Transverse colon (tissue), 4 donors: Measurements from ENCODE around the gene CTRL. TPM values are rescaled to one million over a fixed set of nuclear protein-coding genes. Genes with fewer than 3 reads are reported as not detected.

ENCODE experiments used
- DNase-seq: peaks from one replicate; pipeline ENCODE4 v3.0.0-alpha.2; 2019
- H3K27ac ChIP-seq, 4 donors: fragments of 200-600 bp; sonication (generic); 2 replicates each; pipeline ENCODE4 v1.5.1; 2016 to 2018; ENCODE audit warnings: inconsistent platforms in 4 of 4
- H3K27me3 ChIP-seq: fragments of 200-600 bp; sonication (generic); 2 replicates; pipeline ENCODE4 v1.5.1; 2017; ENCODE audit warnings: inconsistent platforms
- H3K36me3 ChIP-seq, 4 donors: fragments of 200-600 bp; sonication (generic); 2 replicates each; pipeline ENCODE4 v1.5.1; 2017 to 2019; ENCODE audit warnings: inconsistent platforms in 4 of 4
- H3K4me1 ChIP-seq, 4 donors: fragments of 200-600 bp; sonication (generic); 2 replicates each; pipeline ENCODE4 v1.5.1; 2017 to 2020; ENCODE audit warnings: inconsistent platforms in 4 of 4
- H3K4me3 ChIP-seq, 4 donors: fragments of 200-600 bp; sonication (generic); 1 replicate in 1 of 4; 2 replicates in 3 of 4; pipeline versions ENCODE4 v1.5.1 to v1.6.1; 2017 to 2019; ENCODE audit warnings: inconsistent platforms in 4 of 4
- H3K9me3 ChIP-seq, 2 donors: fragments of 200-600 bp; sonication (generic); 2 replicates each; pipeline ENCODE4 v1.5.1; 2017 to 2019; ENCODE audit warnings: inconsistent platforms in 2 of 2
- EP300 ChIP-seq: sonication (generic); formaldehyde crosslinking; IDR thresholded peaks from one replicate; pipeline ENCODE4 v1.6.1; 2017; ENCODE audit warnings: antibody characterized with exemption, low read depth
- POLR2A ChIP-seq: fragments of 450-650 bp; IDR thresholded peaks from one replicate; pipeline ENCODE4 v1.6.1; 2016; ENCODE audit warnings: antibody characterized with exemption, mild to moderate bottlenecking, moderate library complexity
- POLR2AphosphoS5 ChIP-seq, 3 donors: sonication (generic); formaldehyde crosslinking; IDR thresholded peaks; one replicate each; pipeline ENCODE4 v1.6.1; 2016; ENCODE audit warnings: antibody characterized with exemption in 3 of 3
- WGBS, 2 donors: methylation state at CpG; one replicate each; pipeline ENCODE4 v1.1.5; 2018; ENCODE audit warnings: low coverage in 1 of 2; 5-methylcytosine and 5-hydroxymethylcytosine counted together
- in situ Hi-C, 4 donors: fragments of 200-750 bp; cut with MboI; loops; one replicate each; pipeline versions ENCODE4 v1.15.0 to v1.15.1; 2017; ENCODE audit warnings: low sequenced_read_pairs in 3 of 4, low pct_ligation_motif_present in 1 of 4, low pct_unique_long_range_greater_than_20kb in 1 of 4
- intact Hi-C: fragments of 100-400 bp; cut with DNase I; formaldehyde crosslinking; loops from one replicate; pipeline ENCODE4 v1.15.1; 2023; ENCODE audit warnings: low total_unique reads
- total RNA-seq, 4 donors: library from RNA; depleted of rRNA; stranded (reverse); fragments of >200 nt; gene quantifications; one replicate each; pipeline ENCODE4 v1.1.0, GENCODE V29; 2016
- TF ChIP-seq, protein P1 (sequence below), 5 experiments: fragments of 200-600 bp in 3 of 5; fragments of 450-650 bp in 2 of 5; sonication (generic) in 3 of 5; IDR thresholded peaks; 1 replicate in 2 of 5; 2 replicates in 3 of 5; pipeline ENCODE4 v1.5.1; 2016 to 2017; ENCODE audit warnings: antibody characterized with exemption in 5 of 5, inconsistent platforms in 3 of 5, mild to moderate bottlenecking in 2 of 5, moderate library complexity in 1 of 5

The CTRL gene
- total RNA-seq, 4 donors from 2014 or later = 1.6 to 2.1 (median 1.6) TPM; not detected in 1

DNA sequence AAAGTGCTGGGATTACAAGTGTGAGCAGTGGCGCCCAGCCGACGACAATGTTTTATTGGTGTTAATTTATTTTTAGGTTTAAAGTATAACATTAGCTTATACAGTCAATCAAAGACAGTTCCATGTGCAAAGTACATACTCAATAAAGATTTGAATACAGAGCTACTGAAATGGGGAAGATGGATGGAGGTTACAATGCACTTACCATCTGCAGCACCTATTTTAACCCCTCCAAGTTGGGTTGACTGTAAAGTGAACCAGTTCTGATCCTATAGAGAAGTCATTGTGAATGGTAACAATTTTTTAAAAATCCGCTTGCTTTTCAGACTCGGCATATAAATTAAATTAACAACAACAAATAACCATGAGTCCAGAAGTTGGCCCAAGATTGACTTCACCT lies 39.3 kb downstream of the CTRL start:
- Histone ChIP-seq H3K27me3 (no peaks in the 10 kb centered on the region), H3K36me3 (no peaks in the 10 kb centered on the region), H3K4me1 (peaks cover 8 to 43% (median 32%) of the 10 kb centered on the region in 4 donors), H3K9me3 (no peaks in the 10 kb centered on the region), H3K4me3 (peak overlapping the region in 3 of 4 donors; percentile 82 to 98 (median 96)), H3K27ac (peak overlapping the region; percentile 94 to 99 (median 98))
- no peak for DNase-seq
- in situ Hi-C loops = no loop called here
- intact Hi-C loops = no loop called here
- no peak for TF ChIP-seq EP300
- TF ChIP-seq, protein P1, sequence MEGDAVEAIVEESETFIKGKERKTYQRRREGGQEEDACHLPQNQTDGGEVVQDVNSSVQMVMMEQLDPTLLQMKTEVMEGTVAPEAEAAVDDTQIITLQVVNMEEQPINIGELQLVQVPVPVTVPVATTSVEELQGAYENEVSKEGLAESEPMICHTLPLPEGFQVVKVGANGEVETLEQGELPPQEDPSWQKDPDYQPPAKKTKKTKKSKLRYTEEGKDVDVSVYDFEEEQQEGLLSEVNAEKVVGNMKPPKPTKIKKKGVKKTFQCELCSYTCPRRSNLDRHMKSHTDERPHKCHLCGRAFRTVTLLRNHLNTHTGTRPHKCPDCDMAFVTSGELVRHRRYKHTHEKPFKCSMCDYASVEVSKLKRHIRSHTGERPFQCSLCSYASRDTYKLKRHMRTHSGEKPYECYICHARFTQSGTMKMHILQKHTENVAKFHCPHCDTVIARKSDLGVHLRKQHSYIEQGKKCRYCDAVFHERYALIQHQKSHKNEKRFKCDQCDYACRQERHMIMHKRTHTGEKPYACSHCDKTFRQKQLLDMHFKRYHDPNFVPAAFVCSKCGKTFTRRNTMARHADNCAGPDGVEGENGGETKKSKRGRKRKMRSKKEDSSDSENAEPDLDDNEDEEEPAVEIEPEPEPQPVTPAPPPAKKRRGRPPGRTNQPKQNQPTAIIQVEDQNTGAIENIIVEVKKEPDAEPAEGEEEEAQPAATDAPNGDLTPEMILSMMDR (IDR thresholded peaks at IDR 0.05) = no peak
- no peak for TF ChIP-seq POLR2A
- TF ChIP-seq POLR2AphosphoS5 (IDR thresholded peaks at IDR 0.05) = no peak
- WGBS, 2 donors = 35 to 47% methylated on average over 5 of the region's 5 CpGs

DNA sequence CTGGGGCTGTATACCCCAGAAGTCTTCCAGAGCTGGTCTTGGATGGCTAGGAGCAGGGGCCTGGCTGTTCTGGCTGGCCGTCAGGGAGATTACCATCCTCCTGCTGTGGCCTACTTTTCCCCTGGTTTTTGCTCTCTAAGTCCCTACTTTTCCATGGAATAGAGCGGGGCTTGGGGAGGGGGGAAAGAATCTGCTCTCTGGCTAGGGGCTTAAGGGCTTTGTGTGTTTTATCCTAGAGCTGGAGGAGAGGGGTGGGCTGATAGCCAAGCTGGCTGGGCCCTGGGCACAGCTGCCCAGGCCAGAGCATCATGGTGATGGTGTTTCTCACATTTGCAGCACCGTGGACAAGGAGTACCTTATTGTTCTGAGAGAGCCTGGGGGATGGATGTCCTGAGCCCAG lies 43.3 kb downstream of the CTRL start:
- Histone ChIP-seq H3K27ac (no peak overlapping the region), H3K36me3 (peaks cover 0 to 2% (median 0%) of the 10 kb centered on the region in 4 donors), H3K4me1 (peaks cover 0 to 21% (median 10%) of the 10 kb centered on the region in 4 donors), H3K9me3 (no peaks in the 10 kb centered on the region), H3K27me3 (no peaks in the 10 kb centered on the region), H3K4me3 (no peak overlapping the region)
- no peak for DNase-seq
- in situ Hi-C loops (no loop called here), intact Hi-C loops (no loop called here)
- TF ChIP-seq POLR2AphosphoS5 (IDR thresholded peaks at IDR 0.05) = no peak
- 60 to 88% methylated on average over 1 to 3 of the region's 3 CpGs for WGBS, 2 donors

DNA sequence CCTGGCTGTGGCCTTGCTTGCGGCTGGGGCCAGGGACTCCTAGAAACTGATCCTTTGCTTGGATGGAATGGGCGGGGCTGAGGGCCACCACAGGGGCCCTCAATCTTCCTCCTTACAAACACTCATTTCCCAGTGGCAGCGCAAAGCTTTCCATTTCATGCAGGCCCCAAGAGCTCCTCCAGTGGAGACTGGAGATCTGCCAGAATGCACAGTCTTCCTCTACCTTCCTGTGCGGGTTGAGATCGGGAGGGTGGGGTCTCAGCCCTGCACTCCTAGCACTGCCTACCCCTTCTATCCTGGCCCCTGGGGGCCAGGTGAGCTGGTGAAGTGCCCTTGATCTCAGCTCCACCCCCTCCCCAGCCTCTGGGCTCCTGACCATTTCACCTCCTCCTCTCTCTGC lies 45.3 kb downstream of the CTRL start:
- Histone ChIP-seq H3K27ac (no peak overlapping the region), H3K9me3 (no peaks in the 10 kb centered on the region)
- WGBS, 2 donors = 96% methylated on average over 5 of the region's 5 CpGs; no CpG with 5 or more reads in 1 of the 2 donors

DNA sequence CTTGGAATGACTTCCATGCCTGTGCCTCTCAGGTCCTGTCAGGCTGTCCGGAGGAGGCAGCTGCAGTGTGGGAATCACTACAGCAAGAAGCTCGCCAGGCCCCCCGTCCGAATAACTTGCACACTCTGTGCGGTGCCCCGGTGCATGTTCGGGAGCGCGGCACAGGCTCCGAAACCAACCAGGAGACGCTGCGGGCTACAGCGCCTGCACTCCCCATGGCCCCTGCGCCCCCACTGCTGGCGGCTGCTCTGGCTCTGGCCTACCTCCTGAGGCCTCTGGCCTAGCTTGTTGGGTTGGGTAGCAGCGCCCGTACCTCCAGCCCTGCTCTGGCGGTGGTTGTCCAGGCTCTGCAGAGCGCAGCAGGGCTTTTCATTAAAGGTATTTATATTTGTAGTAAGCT lies 45.7 kb downstream of the CTRL start:
- 94 to 100% methylated on average over 1 to 19 of the region's 19 CpGs for WGBS, 2 donors
- TF ChIP-seq, protein P1 (IDR thresholded peaks at IDR 0.05) = no peak
- no peak for TF ChIP-seq POLR2A
- TF ChIP-seq EP300 = no peak
- no peak for TF ChIP-seq POLR2AphosphoS5 (IDR thresholded peaks at IDR 0.05)
- Histone ChIP-seq H3K9me3 (no peaks in the 10 kb centered on the region), H3K4me3 (no peak overlapping the region), H3K27me3 (no peaks in the 10 kb centered on the region), H3K27ac (no peak overlapping the region), H3K36me3 (peaks cover 0 to 15% (median 4%) of the 10 kb centered on the region in 4 donors), H3K4me1 (peaks cover 0 to 11% (median 1%) of the 10 kb centered on the region in 4 donors)
- in situ Hi-C loops (no loop called here), intact Hi-C loops (no loop called here)
- no peak for DNase-seq

More for the DNA sequence above, 45.3 kb downstream of the CTRL start:
- H3K4me1 ChIP-seq = peaks cover 0 to 11% (median 1%) of the 10 kb centered on the region in 4 donors
- H3K27me3 ChIP-seq = no peaks in the 10 kb centered on the region
- intact Hi-C loops = no loop called here
- no peak for DNase-seq
- H3K4me3 ChIP-seq = no peak overlapping the region
- in situ Hi-C loops = no loop called here
- peaks cover 0 to 10% (median 2%) of the 10 kb centered on the region in 4 donors for H3K36me3 ChIP-seq
- TF ChIP-seq EP300 (no peak), POLR2A (no peak), POLR2AphosphoS5 (IDR thresholded peaks at IDR 0.05) (no peak)
- TF ChIP-seq, protein P1 (IDR thresholded peaks at IDR 0.05) = no peak

DNA sequence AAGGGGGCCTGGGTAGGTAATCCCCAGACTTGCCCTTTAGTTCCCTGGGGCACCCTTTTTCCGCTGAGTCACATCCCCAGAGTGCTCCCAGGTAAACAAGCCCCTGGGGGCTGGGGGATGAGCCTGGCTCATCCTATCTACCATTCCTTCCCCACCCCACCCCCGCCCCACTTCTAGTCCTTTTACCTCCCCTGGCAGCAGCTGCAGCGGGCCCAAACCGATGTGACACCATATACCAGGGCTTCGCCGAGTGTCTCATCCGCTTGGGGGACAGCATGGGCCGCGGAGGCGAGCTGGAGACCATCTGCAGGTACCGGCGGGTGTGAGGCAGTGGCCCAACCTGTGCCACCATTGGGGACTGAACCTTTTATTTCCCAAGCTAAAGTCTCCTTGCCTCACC lies 46.1 kb downstream of the CTRL start:
- peaks cover 0 to 11% (median 1%) of the 10 kb centered on the region in 4 donors for H3K4me1 ChIP-seq
- DNase-seq = no peak
- H3K27me3 ChIP-seq = no peaks in the 10 kb centered on the region
- TF ChIP-seq, protein P1 (IDR thresholded peaks at IDR 0.05) = no peak
- TF ChIP-seq POLR2AphosphoS5 (IDR thresholded peaks at IDR 0.05) (no peak), EP300 (no peak), POLR2A (no peak)
- H3K36me3 ChIP-seq = peaks cover 0 to 19% (median 7%) of the 10 kb centered on the region in 4 donors
- intact Hi-C loops = no loop called here
- no peaks in the 10 kb centered on the region for H3K9me3 ChIP-seq
- in situ Hi-C loops = no loop called here
- peak overlapping the region in 1 of 4 donors; percentile 8 for H3K27ac ChIP-seq
- no peak overlapping the region for H3K4me3 ChIP-seq
- 96% methylated on average over 12 of the region's 12 CpGs; no CpG with 5 or more reads in 1 of the 2 donors for WGBS, 2 donors
